Measurements from ENCODE around the gene LCN10.
A peak's percentile ranks its signal among the peaks of the same experiment; 100 is the strongest.
"Not testable (repeated sequence)": the region's sequence is repeated elsewhere in the genome, so short reads cannot be mapped to it uniquely, and the experiment has no call there.

Gene LCN10

DNA sequence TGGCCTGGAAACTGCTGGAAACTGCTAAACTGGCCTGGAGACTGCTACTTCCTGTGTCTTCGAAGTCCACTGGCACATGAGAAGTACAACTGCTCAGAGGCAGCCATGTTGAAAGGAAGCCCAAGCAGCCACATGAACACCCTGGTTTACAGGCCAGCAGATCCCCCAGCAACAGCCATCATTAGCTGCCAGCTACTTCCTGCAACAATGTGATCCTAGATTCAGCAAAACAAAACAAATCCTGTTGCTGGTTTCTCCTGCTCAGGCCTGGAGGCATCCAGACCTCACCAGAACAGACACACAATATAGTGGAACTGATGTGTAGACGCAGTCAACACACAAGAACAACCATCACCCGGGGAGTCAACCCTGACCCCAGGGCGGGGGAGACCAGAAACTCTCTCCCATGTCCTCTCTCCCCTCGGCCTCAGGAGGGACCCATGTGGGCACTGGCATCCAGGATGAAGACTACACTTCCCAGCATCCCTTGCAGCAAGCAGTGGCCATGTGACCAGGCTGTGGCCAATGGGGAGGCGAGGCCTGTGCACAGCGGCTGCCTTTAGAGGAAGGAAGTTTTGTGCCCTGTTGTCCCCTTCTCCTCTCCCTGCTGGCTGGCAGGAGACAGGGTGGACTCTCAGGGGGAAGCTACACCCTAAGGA, 30.8 kb upstream of the LCN10 start:
- Histone ChIP-seq H3K79me2 (ENCODE audit: low read length) (no peaks in the 10 kb centered on the region), H3K4me3 (ENCODE audit: low read length) (no peak overlapping the region), H2AFZ (ENCODE audit: low read depth, low read length) (peak overlapping the region; percentile 52; the same call in 1 of the 2 replicates), H3K27ac (ENCODE audit: low read length) (no peak overlapping the region), H3K27me3 (ENCODE audit: low read depth, low read length) (peaks cover 15% of the 10 kb centered on the region), H3K9me3 (ENCODE audit: insufficient read depth, low read length) (peaks cover 5% of the 10 kb centered on the region), H3K9ac (ENCODE audit: low read length) (no peak overlapping the region), H3K4me1 (ENCODE audit: low read length) (no peaks in the 10 kb centered on the region), H4K20me1 (ENCODE audit: insufficient read depth, low read length) (no peaks in the 10 kb centered on the region), H3K4me2 (ENCODE audit: low read length) (peak overlapping the region; percentile 28; the same call in 1 of the 2 replicates), H3K36me3 (replicated peaks; ENCODE audit: low read depth, low read length) (no peaks in the 10 kb centered on the region)
- TF ChIP-seq, protein P1, sequence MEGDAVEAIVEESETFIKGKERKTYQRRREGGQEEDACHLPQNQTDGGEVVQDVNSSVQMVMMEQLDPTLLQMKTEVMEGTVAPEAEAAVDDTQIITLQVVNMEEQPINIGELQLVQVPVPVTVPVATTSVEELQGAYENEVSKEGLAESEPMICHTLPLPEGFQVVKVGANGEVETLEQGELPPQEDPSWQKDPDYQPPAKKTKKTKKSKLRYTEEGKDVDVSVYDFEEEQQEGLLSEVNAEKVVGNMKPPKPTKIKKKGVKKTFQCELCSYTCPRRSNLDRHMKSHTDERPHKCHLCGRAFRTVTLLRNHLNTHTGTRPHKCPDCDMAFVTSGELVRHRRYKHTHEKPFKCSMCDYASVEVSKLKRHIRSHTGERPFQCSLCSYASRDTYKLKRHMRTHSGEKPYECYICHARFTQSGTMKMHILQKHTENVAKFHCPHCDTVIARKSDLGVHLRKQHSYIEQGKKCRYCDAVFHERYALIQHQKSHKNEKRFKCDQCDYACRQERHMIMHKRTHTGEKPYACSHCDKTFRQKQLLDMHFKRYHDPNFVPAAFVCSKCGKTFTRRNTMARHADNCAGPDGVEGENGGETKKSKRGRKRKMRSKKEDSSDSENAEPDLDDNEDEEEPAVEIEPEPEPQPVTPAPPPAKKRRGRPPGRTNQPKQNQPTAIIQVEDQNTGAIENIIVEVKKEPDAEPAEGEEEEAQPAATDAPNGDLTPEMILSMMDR (IDR thresholded peaks at IDR 0.05; ENCODE audit: low read depth, low read length): no peak

DNA sequence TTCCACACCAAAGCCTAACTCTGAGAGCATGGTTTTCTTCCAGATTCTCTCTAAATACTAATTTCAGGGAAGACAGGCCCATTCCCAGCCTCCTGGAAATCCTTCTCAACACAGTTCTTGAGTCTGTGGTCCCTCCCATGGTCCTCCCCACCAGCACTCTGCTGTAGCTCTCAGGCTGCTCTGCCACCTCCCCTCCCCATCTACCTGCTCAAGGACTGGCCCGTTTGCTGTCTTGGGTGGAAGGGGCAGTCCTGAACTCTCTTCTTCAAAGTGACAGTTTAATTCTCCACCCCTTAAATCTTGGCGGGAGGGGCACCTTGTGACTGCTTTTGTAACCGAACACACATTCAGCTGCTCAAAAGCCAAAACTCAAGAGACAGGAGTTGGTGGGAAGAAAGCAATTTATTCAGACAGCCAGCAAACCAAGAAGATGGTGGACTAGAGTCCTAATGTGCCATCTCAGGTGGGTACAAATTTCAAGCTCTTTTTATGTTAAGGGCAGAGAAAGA, 29.2 kb upstream of the LCN10 start:
- no peak for TF ChIP-seq EZH2phosphoT487 (IDR thresholded peaks at IDR 0.05; ENCODE audit: low read depth)
- TF ChIP-seq, protein P1 (IDR thresholded peaks at IDR 0.05; ENCODE audit: low read depth, low read length): no peak
- Histone ChIP-seq H2AFZ (ENCODE audit: low read depth, low read length) (no peak overlapping the region), H3K27ac (ENCODE audit: low read length) (no peak overlapping the region)

DNA sequence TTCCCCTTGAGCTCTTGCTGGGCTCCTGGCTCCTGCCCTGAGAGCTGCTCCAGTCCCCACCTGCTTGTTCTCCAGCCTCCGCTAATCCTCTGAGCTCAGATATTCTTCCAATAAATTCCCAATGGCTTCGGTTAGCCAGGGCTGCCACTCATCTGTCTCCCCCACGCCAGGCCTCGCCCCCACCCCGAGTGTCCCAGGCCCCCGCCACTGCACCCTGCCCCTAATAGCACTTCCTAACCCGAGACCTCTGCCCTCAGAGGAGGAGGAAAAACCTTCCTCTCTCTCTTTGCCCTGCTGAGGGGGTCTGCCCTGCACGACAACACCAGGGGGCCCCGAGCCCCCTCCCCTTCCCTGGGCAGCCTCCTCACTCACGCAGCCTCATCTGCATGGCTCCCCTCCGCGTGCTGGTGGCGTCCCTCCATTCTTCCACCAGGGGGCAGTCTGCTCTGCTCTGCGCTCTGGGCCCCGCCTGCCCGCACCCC, 27.0 kb upstream of the LCN10 start:
- Histone ChIP-seq H3K79me2 (ENCODE audit: low read length) (no peaks in the 10 kb centered on the region), H3K27me3 (ENCODE audit: low read depth, low read length) (peaks cover 17% of the 10 kb centered on the region), H2AFZ (ENCODE audit: low read depth, low read length) (no peak overlapping the region), H3K4me3 (ENCODE audit: low read length) (peak overlapping the region; percentile 47), H3K36me3 (replicated peaks; ENCODE audit: low read depth, low read length) (no peaks in the 10 kb centered on the region), H3K4me2 (ENCODE audit: low read length) (peak overlapping the region; percentile 42), H3K9me3 (ENCODE audit: insufficient read depth, low read length) (peaks cover 5% of the 10 kb centered on the region), H3K9ac (ENCODE audit: low read length) (no peak overlapping the region), H3K4me1 (ENCODE audit: low read length) (peaks cover 25% of the 10 kb centered on the region), H4K20me1 (ENCODE audit: insufficient read depth, low read length) (no peaks in the 10 kb centered on the region), H3K27ac (ENCODE audit: low read length) (no peak overlapping the region)
- no peak for TF ChIP-seq EZH2phosphoT487 (IDR thresholded peaks at IDR 0.05; ENCODE audit: low read depth)
- TF ChIP-seq, protein P1 (IDR thresholded peaks at IDR 0.05; ENCODE audit: low read depth, low read length): peak; percentile 52

More for the DNA sequence above, 29.2 kb upstream of the LCN10 start:
- Histone ChIP-seq H4K20me1 (ENCODE audit: insufficient read depth, low read length) (no peaks in the 10 kb centered on the region), H3K9me3 (ENCODE audit: insufficient read depth, low read length) (peaks cover 5% of the 10 kb centered on the region), H3K4me3 (ENCODE audit: low read length) (no peak overlapping the region), H3K4me2 (ENCODE audit: low read length) (no peak overlapping the region), H3K36me3 (replicated peaks; ENCODE audit: low read depth, low read length) (no peaks in the 10 kb centered on the region), H3K27me3 (ENCODE audit: low read depth, low read length) (peaks cover 11% of the 10 kb centered on the region), H3K4me1 (ENCODE audit: low read length) (peaks cover 12% of the 10 kb centered on the region), H3K79me2 (ENCODE audit: low read length) (no peaks in the 10 kb centered on the region), H3K9ac (ENCODE audit: low read length) (no peak overlapping the region)

DNA sequence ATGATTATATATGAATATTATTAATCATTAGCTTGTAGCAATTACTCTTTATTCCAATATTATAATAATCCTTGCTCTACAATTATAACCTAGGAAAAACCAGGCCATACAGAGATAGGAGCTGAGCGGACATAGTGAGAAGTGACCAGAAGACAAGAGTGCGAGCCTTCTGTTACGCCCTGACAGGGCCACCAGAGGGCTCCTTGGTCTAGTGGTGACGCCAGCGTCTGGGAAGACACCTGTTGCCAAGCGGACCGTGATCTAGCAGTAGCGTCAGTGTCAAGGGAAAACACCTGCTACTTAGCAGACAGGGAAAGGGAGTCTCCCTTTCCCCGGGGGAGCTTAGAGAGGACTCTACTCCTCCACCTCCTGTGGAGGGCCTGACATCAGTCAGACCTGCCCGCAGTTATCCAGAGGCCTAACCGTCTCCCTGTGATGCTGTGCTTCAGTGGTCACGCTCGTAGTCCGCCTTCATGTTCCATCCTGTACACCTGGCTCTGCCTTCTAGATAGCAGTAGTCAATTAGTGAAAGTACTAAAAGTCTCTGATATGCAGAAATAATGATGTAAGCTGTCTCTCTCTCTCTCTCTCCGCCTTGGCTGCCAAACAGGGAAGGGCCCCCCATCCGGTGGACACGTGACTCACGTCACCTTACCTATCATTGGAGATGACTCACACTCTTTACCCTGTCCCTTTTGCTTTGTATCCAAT, 23.8 kb upstream of the LCN10 start:
- peak overlapping the region; percentile 69 for H3K4me3 ChIP-seq (ENCODE audit: low read length)
- H3K79me2 ChIP-seq (ENCODE audit: low read length); H2AFZ ChIP-seq (ENCODE audit: low read depth, low read length); H4K20me1 ChIP-seq (ENCODE audit: insufficient read depth, low read length); H3K36me3 ChIP-seq (replicated peaks; ENCODE audit: low read depth, low read length); H3K9me3 ChIP-seq (ENCODE audit: insufficient read depth, low read length): not testable (repeated sequence)
- H3K4me1 ChIP-seq (ENCODE audit: low read length): peaks cover 25% of the 10 kb centered on the region
- peak overlapping the region; percentile 53 for H3K27ac ChIP-seq (ENCODE audit: low read length)
- TF ChIP-seq, protein P1 (IDR thresholded peaks at IDR 0.05; ENCODE audit: low read depth, low read length): peak; percentile 42
- H3K9ac ChIP-seq (ENCODE audit: low read length): peak overlapping the region; percentile 17; the same call in 1 of the 2 replicates
- peak overlapping the region; percentile 72 for H3K4me2 ChIP-seq (ENCODE audit: low read length)
- H3K27me3 ChIP-seq (ENCODE audit: low read depth, low read length): peaks cover 16% of the 10 kb centered on the region

DNA sequence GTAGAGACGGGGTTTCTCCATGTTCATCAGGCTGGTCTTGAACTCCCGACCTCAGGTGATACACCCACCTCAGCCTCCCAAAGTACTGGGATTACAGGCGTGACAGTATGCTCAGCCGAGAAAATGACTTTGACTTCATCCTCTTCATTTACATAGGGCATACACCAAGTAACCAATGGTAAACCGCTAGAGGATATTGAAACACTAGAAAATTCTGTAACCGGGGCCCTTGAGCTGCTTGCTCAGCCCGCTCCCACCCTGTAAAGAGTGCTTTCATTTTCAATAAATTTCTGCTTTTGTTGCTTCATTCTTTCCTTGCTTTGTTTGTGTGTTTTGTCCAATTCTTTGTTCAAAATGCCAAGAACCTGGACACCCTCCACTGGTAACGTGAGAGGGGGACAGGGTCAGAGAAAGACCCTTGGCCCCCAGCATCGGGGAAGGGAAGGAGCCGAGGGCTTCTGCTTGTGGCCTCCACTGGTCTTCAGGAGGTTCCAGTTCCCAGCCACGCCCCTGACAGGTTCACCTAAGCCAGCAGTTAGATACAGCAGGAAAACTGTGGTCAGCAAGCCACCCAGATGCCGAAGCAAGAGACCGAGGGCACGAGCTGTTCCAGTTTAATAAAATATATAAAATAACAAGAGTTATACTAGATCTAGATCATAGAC, 23.1 kb upstream of the LCN10 start:
- H3K79me2 ChIP-seq (ENCODE audit: low read length); H3K36me3 ChIP-seq (replicated peaks; ENCODE audit: low read depth, low read length); H4K20me1 ChIP-seq (ENCODE audit: insufficient read depth, low read length); H3K9me3 ChIP-seq (ENCODE audit: insufficient read depth, low read length); H3K9ac ChIP-seq (ENCODE audit: low read length); H2AFZ ChIP-seq (ENCODE audit: low read depth, low read length): not testable (repeated sequence)
- Histone ChIP-seq H3K4me1 (ENCODE audit: low read length) (peaks cover 25% of the 10 kb centered on the region), H3K4me3 (ENCODE audit: low read length) (peak overlapping the region; percentile 68), H3K27ac (ENCODE audit: low read length) (peak overlapping the region; percentile 42; the same call in 1 of the 2 replicates), H3K4me2 (ENCODE audit: low read length) (peak overlapping the region; percentile 72), H3K27me3 (ENCODE audit: low read depth, low read length) (peaks cover 16% of the 10 kb centered on the region)

All from OCI-LY3 (cell line).